Natural killer cell (primary cell): ENCODE data around the gene GSKIP. TPM values are rescaled to one million over a fixed set of nuclear protein-coding genes. Genes with fewer than 3 reads are reported as not detected.

Experiments used
- ATAC-seq, 3 donors: fragments of 150-1000 bp in 2 of 3; fragments of 200-7000 bp in 1 of 3; cut with Tn5 transposase; 1 replicate in 1 of 3; 2 replicates in 2 of 3; pipeline ENCODE4 v1.10.0; 2021; ENCODE audit warnings: mild to moderate bottlenecking in 2 of 3, moderate library complexity in 2 of 3
- DNase-seq, 2 donors: peaks; one replicate each; pipeline versions ENCODE4 v3.0.0 to v3.0.0-alpha.2; 2013 to 2021; ENCODE audit warnings: mixed read lengths in 1 of 2
- H3K27ac ChIP-seq: one replicate; pipeline ENCODE4 v1.5.1; 2013; ENCODE audit warnings: mild to moderate bottlenecking, low read length
- H3K27me3 ChIP-seq: one replicate; pipeline ENCODE4 v1.6.1; 2013; ENCODE audit warnings: low read length; ENCODE audit not compliant: control insufficient read depth, insufficient read depth
- H3K36me3 ChIP-seq: one replicate; pipeline ENCODE4 v1.6.1; 2013; ENCODE audit warnings: low read length; ENCODE audit not compliant: control insufficient read depth, insufficient read depth
- H3K4me1 ChIP-seq: one replicate; pipeline ENCODE4 v1.6.1; 2013; ENCODE audit warnings: low read length; ENCODE audit not compliant: control insufficient read depth, insufficient read depth
- H3K4me3 ChIP-seq: one replicate; pipeline ENCODE4 v1.5.1; 2013; ENCODE audit warnings: low read length
- H3K9me3 ChIP-seq: one replicate; pipeline ENCODE4 v1.6.1; 2013; ENCODE audit warnings: low read length; ENCODE audit not compliant: control insufficient read depth, insufficient read depth
- H3K27ac Mint-ChIP-seq, 2 donors: one replicate each; pipeline ENCODE4 v1.8.0; 2022; ENCODE audit warnings: mild to moderate bottlenecking in 2 of 2, mixed read lengths in 2 of 2, moderate library complexity in 1 of 2
- H3K27me3 Mint-ChIP-seq, 2 donors: one replicate each; pipeline ENCODE4 v1.8.0; 2022; ENCODE audit warnings: low read depth in 2 of 2, mixed read lengths in 2 of 2
- H3K36me3 Mint-ChIP-seq: one replicate; pipeline ENCODE4 v1.8.0; 2022; ENCODE audit warnings: mixed read lengths
- H3K4me1 Mint-ChIP-seq, 2 donors: one replicate each; pipeline ENCODE4 v1.8.0; 2022; ENCODE audit warnings: mixed read lengths in 2 of 2
- H3K4me3 Mint-ChIP-seq: one replicate; pipeline ENCODE4 v1.8.0; 2022; ENCODE audit warnings: mild to moderate bottlenecking, moderate library complexity, mixed read lengths
- H3K9me3 Mint-ChIP-seq, 2 donors: one replicate each; pipeline ENCODE4 v1.8.0; 2022; ENCODE audit warnings: mixed read lengths in 2 of 2
- WGBS: methylation state at CpG from one replicate; pipeline ENCODE4 v1.1.7; 2013; ENCODE audit warnings: missing lambda C conversion rate; ENCODE audit not compliant: insufficient coverage; 5-methylcytosine and 5-hydroxymethylcytosine counted together
- intact Hi-C: fragments of 100-400 bp; cut with micrococcal nuclease; formaldehyde crosslinking; loops from one replicate; pipeline ENCODE4 v1.14.2; 2022
- total RNA-seq, 4 donors: library from RNA; stranded (reverse); fragments of 120-200 nt in 1 of 4; gene quantifications; one replicate each; pipeline versions ENCODE4 v1.2.3 to v1.2.4, GENCODE V29; 2013 to 2022
- TF ChIP-seq, protein P1 (sequence below): fragments of 200-600 bp; IDR thresholded peaks from one replicate; pipeline ENCODE4 v1.8.0; 2022; ENCODE audit warnings: antibody characterized with exemption

The GSKIP gene
- total RNA-seq, 3 donors from 2014 or later (not counting 1 experiment from before 2014, with no cell fraction given): 6.6 to 11.8 (median 7.9) TPM

DNA sequence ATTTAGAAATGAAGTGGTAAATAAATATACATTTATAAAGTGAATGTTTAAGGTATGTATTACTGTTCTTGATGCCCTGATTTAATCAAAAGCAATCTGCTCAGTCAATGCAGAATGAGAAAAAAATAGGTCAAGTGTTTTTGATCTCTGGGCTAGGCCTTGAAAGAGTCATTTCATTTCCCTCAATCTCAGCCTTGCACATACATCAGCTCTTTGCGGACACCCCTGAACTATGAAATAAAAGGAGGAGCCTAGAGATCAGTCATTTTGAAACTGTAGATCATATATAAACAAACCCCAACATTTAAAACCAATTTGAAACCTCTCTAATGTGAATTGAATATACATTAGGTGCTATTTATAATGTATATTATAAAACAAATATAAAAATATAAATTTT, 42.7 kb upstream of the GSKIP start:
- intact Hi-C loops: no loop called here

DNA sequence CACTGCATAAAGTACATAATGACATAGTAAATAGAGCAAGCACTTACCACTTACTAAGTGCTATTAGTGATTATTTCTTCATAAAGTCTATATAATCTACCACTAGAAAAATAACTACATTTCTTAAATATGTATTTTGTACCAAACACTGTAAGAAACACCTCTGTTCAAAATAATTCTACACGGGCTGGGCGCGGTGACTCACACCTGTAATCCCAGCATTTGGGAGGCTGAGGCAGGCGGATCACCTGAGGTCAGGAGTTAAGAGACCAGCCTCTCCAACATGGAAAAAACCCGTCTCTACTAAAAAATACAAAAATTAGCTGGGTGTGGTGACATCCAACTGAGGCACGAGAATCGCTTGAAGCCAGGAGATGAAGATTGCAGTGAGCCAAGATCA, 39.1 kb upstream of the GSKIP start:
- TF ChIP-seq, protein P1, sequence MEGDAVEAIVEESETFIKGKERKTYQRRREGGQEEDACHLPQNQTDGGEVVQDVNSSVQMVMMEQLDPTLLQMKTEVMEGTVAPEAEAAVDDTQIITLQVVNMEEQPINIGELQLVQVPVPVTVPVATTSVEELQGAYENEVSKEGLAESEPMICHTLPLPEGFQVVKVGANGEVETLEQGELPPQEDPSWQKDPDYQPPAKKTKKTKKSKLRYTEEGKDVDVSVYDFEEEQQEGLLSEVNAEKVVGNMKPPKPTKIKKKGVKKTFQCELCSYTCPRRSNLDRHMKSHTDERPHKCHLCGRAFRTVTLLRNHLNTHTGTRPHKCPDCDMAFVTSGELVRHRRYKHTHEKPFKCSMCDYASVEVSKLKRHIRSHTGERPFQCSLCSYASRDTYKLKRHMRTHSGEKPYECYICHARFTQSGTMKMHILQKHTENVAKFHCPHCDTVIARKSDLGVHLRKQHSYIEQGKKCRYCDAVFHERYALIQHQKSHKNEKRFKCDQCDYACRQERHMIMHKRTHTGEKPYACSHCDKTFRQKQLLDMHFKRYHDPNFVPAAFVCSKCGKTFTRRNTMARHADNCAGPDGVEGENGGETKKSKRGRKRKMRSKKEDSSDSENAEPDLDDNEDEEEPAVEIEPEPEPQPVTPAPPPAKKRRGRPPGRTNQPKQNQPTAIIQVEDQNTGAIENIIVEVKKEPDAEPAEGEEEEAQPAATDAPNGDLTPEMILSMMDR: no peak
- Mint-ChIP-seq H3K4me3 (no peak overlapping the region), H3K27me3 (no peaks in the 10 kb centered on the region), H3K36me3 (peaks cover 13% of the 10 kb centered on the region), H3K27ac (no peak overlapping the region), H3K4me1 (no peaks in the 10 kb centered on the region), H3K9me3 (no peaks in the 10 kb centered on the region)
- DNase-seq (no peak), ATAC-seq (no peak)
- WGBS: 96% methylated on average over 7 of the region's 7 CpGs
- H3K4me1 ChIP-seq: no peaks in the 10 kb centered on the region
- H3K36me3 ChIP-seq: peaks cover 63% of the 10 kb centered on the region
- no peak overlapping the region for H3K27ac ChIP-seq
- H3K9me3 ChIP-seq: no peaks in the 10 kb centered on the region
- intact Hi-C loops: no loop called here
- H3K27me3 ChIP-seq: no peaks in the 10 kb centered on the region
- H3K4me3 ChIP-seq: no peak overlapping the region

More for the DNA sequence above, 42.7 kb upstream of the GSKIP start:
- Histone ChIP-seq H3K27ac (no peak overlapping the region), H3K4me1 (no peaks in the 10 kb centered on the region), H3K9me3 (no peaks in the 10 kb centered on the region), H3K36me3 (peaks cover 62% of the 10 kb centered on the region), H3K27me3 (no peaks in the 10 kb centered on the region), H3K4me3 (no peak overlapping the region)
- 80% methylated on average over 1 of the region's 1 CpG for WGBS
- Mint-ChIP-seq H3K4me1 (no peaks in the 10 kb centered on the region), H3K4me3 (no peak overlapping the region), H3K27me3 (no peaks in the 10 kb centered on the region), H3K36me3 (peaks cover 29% of the 10 kb centered on the region), H3K27ac (no peak overlapping the region), H3K9me3 (no peaks in the 10 kb centered on the region)
- DNase-seq: peak in 1 of 2 donors; percentile 9
- TF ChIP-seq, protein P1: no peak
- ATAC-seq: no peak

DNA sequence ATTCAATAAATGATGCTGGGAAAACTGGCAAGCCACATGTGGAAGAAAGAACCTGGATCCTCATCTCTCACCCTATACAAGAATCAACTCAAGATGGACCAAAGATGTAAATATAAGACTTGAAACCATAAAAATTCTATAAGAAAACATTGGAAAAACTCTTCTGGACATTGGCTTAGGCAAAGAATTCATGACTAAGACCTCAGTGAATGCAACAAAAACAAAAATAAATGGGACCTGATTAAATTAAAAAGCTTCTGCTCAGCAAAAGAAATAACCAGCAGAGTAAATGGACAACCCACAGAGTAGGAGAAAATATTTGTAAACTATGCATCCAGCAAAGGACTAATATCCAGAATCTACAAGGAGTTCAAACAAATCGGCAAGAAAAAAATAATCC, 24.8 kb upstream of the GSKIP start:
- no CpG with 5 or more reads among the region's 1 CpG for WGBS
- Histone ChIP-seq H3K27ac (no peak overlapping the region), H3K9me3 (no peaks in the 10 kb centered on the region), H3K4me1 (no peaks in the 10 kb centered on the region), H3K4me3 (no peak overlapping the region), H3K36me3 (peaks cover 33% of the 10 kb centered on the region), H3K27me3 (no peaks in the 10 kb centered on the region)
- DNase-seq (no peak), ATAC-seq (no peak)
- intact Hi-C loops: no loop called here
- Mint-ChIP-seq H3K36me3 (peaks cover 5% of the 10 kb centered on the region), H3K4me1 (no peaks in the 10 kb centered on the region), H3K27ac (no peak overlapping the region), H3K4me3 (no peak overlapping the region), H3K9me3 (no peaks in the 10 kb centered on the region), H3K27me3 (no peaks in the 10 kb centered on the region)
- TF ChIP-seq, protein P1: no peak

DNA sequence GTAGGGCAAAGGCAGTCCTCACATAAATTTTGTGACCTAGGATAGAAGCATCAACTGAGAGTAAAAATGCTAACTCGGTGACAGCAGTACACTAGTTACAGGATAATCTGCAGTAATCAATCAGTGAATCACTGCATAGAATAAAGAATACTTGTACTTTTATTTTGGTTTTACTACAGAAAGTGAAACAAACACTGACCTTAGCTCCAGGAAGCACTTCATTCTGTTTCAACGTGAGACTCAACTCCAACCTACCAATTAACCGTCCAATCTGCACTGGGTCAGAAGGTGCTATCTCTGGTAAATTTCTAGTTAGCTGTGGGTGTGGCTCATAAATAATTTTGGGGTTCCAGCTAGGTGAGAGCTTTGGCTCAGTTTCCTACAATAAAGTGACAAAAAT, 22.0 kb upstream of the GSKIP start:
- ATAC-seq: no peak
- H3K4me3 Mint-ChIP-seq: no peak overlapping the region
- no peaks in the 10 kb centered on the region for H3K4me1 ChIP-seq
- no peaks in the 10 kb centered on the region for H3K9me3 ChIP-seq
- H3K9me3 Mint-ChIP-seq: no peaks in the 10 kb centered on the region
- no peaks in the 10 kb centered on the region for H3K27me3 ChIP-seq
- TF ChIP-seq, protein P1: no peak
- no peak overlapping the region for H3K27ac ChIP-seq
- WGBS: 100% methylated on average over 1 of the region's 3 CpGs
- intact Hi-C loops: no loop called here
- peaks cover 34% of the 10 kb centered on the region for H3K36me3 ChIP-seq
- no peaks in the 10 kb centered on the region for H3K27me3 Mint-ChIP-seq
- no peak overlapping the region for H3K4me3 ChIP-seq
- no peak for DNase-seq
- peaks cover 5% of the 10 kb centered on the region for H3K36me3 Mint-ChIP-seq
- no peak overlapping the region for H3K27ac Mint-ChIP-seq
- no peaks in the 10 kb centered on the region for H3K4me1 Mint-ChIP-seq
